K562 (cell line): ENCODE data around the gene PSMB11. TPM values are rescaled to one million over a fixed set of nuclear protein-coding genes. Genes with fewer than 3 reads are reported as not detected.

Source experiments
- CBX2 ChIP-seq: fragments of 200-600 bp; sonication (generic); IDR thresholded peaks from one replicate; pipeline ENCODE4 v1.6.1; 2012; ENCODE audit warnings: mild to moderate bottlenecking, low read length, inconsistent platforms; ENCODE audit not compliant: insufficient read depth, poor library complexity, severe bottlenecking
- KDM5B ChIP-seq: fragments of 200-600 bp; sonication (generic); IDR thresholded peaks from 2 replicates; pipeline ENCODE4 v1.6.1; 2012; ENCODE audit warnings: low read depth, mild to moderate bottlenecking, moderate library complexity, low read length, control low read depth, inconsistent platforms; ENCODE audit not compliant: insufficient replicate concordance
- POLR2H ChIP-seq: IDR thresholded peaks from 2 replicates; pipeline ENCODE4 v1.6.1; 2016; ENCODE audit warnings: missing genetic modification characterization, low read depth, mild to moderate bottlenecking, control low read depth, missing compliant biosample characterization, moderate library complexity
- RB1 ChIP-seq: fragments of 450-650 bp; IDR thresholded peaks from 2 replicates; pipeline ENCODE4 v1.6.1; 2017; ENCODE audit warnings: low read depth, mild to moderate bottlenecking
- RFX1 ChIP-seq: fragments of 450-650 bp; IDR thresholded peaks from 2 replicates; pipeline ENCODE4 v1.6.1; 2016; ENCODE audit warnings: mild to moderate bottlenecking, moderate library complexity
- SIX5 ChIP-seq, 2 experiments: IDR thresholded peaks; 2 replicates each; pipeline ENCODE4 v1.6.1; 2011; ENCODE audit warnings: low read length in 2 of 2, borderline replicate concordance in 1 of 2, low read depth in 1 of 2, mild to moderate bottlenecking in 1 of 2, moderate library complexity in 1 of 2; ENCODE audit not compliant: insufficient read depth in 1 of 2
- SMARCC2 ChIP-seq: fragments of 450-650 bp; IDR thresholded peaks from 2 replicates; pipeline ENCODE4 v1.6.1; 2017; ENCODE audit warnings: antibody characterized with exemption, moderate library complexity, mild to moderate bottlenecking, low read depth
- SPI1 ChIP-seq: IDR thresholded peaks from 2 replicates; pipeline ENCODE4 v1.6.1; 2011; ENCODE audit warnings: low read depth, low read length, control low read depth, borderline replicate concordance
- SREBF1 ChIP-seq: fragments of 150-350 bp; IDR thresholded peaks from 2 replicates; pipeline ENCODE4 v1.6.1; 2014; ENCODE audit warnings: antibody characterized with exemption, low read depth, low read length, borderline replicate concordance
- TGIF2 ChIP-seq: sonication (generic); formaldehyde crosslinking; IDR thresholded peaks from 2 replicates; pipeline ENCODE4 v1.8.1; 2022; ENCODE audit warnings: mild to moderate bottlenecking, missing genetic modification reagents, moderate library complexity
- ZNF134 ChIP-seq: fragments of 250-450 bp; sonication (Bioruptor Pico); conservative IDR thresholded peaks from 2 replicates; pipeline ENCODE4 v1.4.0; 2020
- ZNF232 ChIP-seq: sonication (generic); formaldehyde crosslinking; IDR thresholded peaks from 2 replicates; pipeline ENCODE4 v1.8.0; 2022; ENCODE audit warnings: mild to moderate bottlenecking, missing genetic modification reagents
- ZNF696 ChIP-seq: fragments of 250-450 bp; sonication (Bioruptor Pico); conservative IDR thresholded peaks from 2 replicates; pipeline ENCODE4 v1.4.0; 2020; ENCODE audit warnings: mild to moderate bottlenecking, moderate library complexity
- polyA plus RNA-seq, 8 experiments: library from polyadenylated mRNA; depleted of rRNA in 4 of 8; stranded (reverse) in 5 of 8; unstranded in 3 of 8; fragments of >200 nt; fragmentation: Nextera tagmentation in 2 of 8; fragmentation: Illumina TruSeq in 1 of 8; extraction: Ambion mirVana in 2 of 8; extraction: Trizol in 1 of 8; gene quantifications; 2 replicates each; pipeline versions ENCODE4 v1.2.1 to v1.2.3, GENCODE V29; 2011 to 2014; ENCODE audit warnings: inconsistent platforms in 1 of 8, missing spikeins in 1 of 8
- total RNA-seq, 7 experiments: library from RNA; depleted of rRNA in 6 of 7; stranded (reverse); fragments of >200 nt in 6 of 7; fragmentation: Illumina TruSeq in 2 of 7; extraction: Trizol in 2 of 7; gene quantifications; 2 replicates each; pipeline versions ENCODE4 v1.2.1 to v1.2.3, GENCODE V29; 2011 to 2021; ENCODE audit warnings: low replicate concordance in 1 of 7
- TF ChIP-seq, protein P1 (sequence below): fragments of 250-450 bp; sonication (Bioruptor Pico); IDR thresholded peaks from 2 replicates; pipeline ENCODE4 v1.8.0; 2021; ENCODE audit warnings: mild to moderate bottlenecking, moderate library complexity
- TF ChIP-seq, protein P2 (sequence below): sonication (generic); formaldehyde crosslinking; IDR thresholded peaks from 2 replicates; pipeline ENCODE4 v1.8.1; 2023; ENCODE audit warnings: mild to moderate bottlenecking, missing genetic modification reagents
- TF ChIP-seq, protein P3 (sequence below): fragments of 450-650 bp; conservative IDR thresholded peaks from 2 replicates; pipeline ENCODE4 v1.6.1; 2016; ENCODE audit warnings: missing genetic modification characterization, low read depth, mild to moderate bottlenecking, missing compliant biosample characterization, moderate library complexity
- TF ChIP-seq, protein P4 (sequence below): fragments of 200-800 bp; sonication (Bioruptor generic); IDR thresholded peaks from 2 replicates; pipeline ENCODE4 v1.6.1; 2016; ENCODE audit warnings: missing genetic modification characterization, missing compliant biosample characterization

PSMB11 gene
- total and polyA plus RNA-seq, 9 of the 15 experiments (the other 6 are each of a cell fraction or from before 2014, with no cell fraction given): not detected

DNA sequence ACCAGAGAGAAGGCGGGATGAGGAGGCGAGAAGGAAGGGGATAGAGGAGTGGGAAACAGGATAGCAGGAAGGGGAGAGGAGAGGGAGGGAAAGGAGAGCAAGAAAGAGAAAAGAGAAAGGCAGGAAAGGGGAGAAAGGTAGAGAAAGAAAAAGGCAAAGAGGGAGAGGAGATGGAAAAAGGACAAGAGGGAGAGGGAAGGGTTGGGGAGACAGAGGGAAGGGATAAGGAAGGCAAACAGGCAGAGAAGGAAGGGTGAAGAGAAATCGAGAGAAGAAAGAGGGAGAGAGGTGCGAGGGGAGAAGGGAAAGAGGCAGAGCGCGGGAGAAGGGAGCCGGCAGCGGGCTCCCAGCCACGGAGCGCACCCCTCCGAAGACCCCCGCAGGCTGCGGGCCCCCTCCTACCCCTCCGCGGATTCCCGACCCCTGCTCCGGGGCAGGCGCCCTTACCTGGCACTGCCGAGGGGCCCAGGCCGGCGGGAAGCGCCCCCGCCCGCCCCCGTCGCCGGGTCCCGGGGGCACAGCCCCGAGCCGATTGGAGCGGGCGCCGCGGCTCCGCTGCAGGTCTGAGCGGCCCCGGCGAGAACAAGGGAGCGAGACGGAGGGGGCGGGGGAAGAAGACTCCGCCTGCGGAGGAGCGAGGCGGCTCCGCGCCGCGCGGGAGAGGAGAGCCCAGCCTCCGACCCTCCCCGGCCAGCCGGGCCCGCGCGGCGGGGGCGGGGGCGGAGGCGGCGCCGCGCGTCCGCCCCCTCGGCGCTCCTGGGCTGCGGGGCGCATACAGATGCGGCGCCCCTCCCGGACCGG is 15.1 kb downstream of the PSMB11 start, which contains the start of gene CDH24 (continued):
- no peak for TF ChIP-seq SPI1
- no peak for TF ChIP-seq TGIF2 (CRISPR knock-in tag)
- TF ChIP-seq CBX2: no peak
- TF ChIP-seq, protein P1, sequence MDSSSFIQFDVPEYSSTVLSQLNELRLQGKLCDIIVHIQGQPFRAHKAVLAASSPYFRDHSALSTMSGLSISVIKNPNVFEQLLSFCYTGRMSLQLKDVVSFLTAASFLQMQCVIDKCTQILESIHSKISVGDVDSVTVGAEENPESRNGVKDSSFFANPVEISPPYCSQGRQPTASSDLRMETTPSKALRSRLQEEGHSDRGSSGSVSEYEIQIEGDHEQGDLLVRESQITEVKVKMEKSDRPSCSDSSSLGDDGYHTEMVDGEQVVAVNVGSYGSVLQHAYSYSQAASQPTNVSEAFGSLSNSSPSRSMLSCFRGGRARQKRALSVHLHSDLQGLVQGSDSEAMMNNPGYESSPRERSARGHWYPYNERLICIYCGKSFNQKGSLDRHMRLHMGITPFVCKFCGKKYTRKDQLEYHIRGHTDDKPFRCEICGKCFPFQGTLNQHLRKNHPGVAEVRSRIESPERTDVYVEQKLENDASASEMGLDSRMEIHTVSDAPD (CRISPR knock-in tag): no peak
- no peak for TF ChIP-seq ZNF232
- no peak for TF ChIP-seq ZNF134 (CRISPR knock-in tag)
- no peak for TF ChIP-seq SMARCC2
- TF ChIP-seq KDM5B: peak; percentile 74
- TF ChIP-seq, protein P2, sequence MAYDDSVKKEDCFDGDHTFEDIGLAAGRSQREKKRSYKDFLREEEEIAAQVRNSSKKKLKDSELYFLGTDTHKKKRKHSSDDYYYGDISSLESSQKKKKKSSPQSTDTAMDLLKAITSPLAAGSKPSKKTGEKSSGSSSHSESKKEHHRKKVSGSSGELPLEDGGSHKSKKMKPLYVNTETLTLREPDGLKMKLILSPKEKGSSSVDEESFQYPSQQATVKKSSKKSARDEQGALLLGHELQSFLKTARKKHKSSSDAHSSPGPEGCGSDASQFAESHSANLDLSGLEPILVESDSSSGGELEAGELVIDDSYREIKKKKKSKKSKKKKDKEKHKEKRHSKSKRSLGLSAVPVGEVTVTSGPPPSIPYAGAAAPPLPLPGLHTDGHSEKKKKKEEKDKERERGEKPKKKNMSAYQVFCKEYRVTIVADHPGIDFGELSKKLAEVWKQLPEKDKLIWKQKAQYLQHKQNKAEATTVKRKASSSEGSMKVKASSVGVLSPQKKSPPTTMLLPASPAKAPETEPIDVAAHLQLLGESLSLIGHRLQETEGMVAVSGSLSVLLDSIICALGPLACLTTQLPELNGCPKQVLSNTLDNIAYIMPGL: no peak
- TF ChIP-seq ZNF696 (CRISPR knock-in tag): no peak
- TF ChIP-seq POLR2H (tag): no peak
- TF ChIP-seq, protein P3, sequence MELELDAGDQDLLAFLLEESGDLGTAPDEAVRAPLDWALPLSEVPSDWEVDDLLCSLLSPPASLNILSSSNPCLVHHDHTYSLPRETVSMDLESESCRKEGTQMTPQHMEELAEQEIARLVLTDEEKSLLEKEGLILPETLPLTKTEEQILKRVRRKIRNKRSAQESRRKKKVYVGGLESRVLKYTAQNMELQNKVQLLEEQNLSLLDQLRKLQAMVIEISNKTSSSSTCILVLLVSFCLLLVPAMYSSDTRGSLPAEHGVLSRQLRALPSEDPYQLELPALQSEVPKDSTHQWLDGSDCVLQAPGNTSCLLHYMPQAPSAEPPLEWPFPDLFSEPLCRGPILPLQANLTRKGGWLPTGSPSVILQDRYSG (tag): no peak
- TF ChIP-seq, protein P4, sequence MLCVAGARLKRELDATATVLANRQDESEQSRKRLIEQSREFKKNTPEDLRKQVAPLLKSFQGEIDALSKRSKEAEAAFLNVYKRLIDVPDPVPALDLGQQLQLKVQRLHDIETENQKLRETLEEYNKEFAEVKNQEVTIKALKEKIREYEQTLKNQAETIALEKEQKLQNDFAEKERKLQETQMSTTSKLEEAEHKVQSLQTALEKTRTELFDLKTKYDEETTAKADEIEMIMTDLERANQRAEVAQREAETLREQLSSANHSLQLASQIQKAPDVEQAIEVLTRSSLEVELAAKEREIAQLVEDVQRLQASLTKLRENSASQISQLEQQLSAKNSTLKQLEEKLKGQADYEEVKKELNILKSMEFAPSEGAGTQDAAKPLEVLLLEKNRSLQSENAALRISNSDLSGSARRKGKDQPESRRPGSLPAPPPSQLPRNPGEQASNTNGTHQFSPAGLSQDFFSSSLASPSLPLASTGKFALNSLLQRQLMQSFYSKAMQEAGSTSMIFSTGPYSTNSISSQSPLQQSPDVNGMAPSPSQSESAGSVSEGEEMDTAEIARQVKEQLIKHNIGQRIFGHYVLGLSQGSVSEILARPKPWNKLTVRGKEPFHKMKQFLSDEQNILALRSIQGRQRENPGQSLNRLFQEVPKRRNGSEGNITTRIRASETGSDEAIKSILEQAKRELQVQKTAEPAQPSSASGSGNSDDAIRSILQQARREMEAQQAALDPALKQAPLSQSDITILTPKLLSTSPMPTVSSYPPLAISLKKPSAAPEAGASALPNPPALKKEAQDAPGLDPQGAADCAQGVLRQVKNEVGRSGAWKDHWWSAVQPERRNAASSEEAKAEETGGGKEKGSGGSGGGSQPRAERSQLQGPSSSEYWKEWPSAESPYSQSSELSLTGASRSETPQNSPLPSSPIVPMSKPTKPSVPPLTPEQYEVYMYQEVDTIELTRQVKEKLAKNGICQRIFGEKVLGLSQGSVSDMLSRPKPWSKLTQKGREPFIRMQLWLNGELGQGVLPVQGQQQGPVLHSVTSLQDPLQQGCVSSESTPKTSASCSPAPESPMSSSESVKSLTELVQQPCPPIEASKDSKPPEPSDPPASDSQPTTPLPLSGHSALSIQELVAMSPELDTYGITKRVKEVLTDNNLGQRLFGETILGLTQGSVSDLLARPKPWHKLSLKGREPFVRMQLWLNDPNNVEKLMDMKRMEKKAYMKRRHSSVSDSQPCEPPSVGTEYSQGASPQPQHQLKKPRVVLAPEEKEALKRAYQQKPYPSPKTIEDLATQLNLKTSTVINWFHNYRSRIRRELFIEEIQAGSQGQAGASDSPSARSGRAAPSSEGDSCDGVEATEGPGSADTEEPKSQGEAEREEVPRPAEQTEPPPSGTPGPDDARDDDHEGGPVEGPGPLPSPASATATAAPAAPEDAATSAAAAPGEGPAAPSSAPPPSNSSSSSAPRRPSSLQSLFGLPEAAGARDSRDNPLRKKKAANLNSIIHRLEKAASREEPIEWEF (CRISPR knock-in tag): no peak
- no peak for TF ChIP-seq RFX1
- no peak for TF ChIP-seq SREBF1
- peak; percentile 85; the same call in 1 of the 2 replicates for TF ChIP-seq RB1
- TF ChIP-seq SIX5 (IDR thresholded peaks at IDR 0.05; ENCODE audit: borderline replicate concordance in 1 of 2, insufficient read depth in 1 of 2, low read depth in 1 of 2, low read length in 2 of 2): no peak
